IMR-90 (cell line): ENCODE results near the gene S1PR2.

Experiments used
- CHD1 ChIP-seq: IDR thresholded peaks from 2 replicates; pipeline ENCODE4 v1.6.1; 2012; ENCODE audit warnings: low read depth, low read length, improper control_type of control experiment
- MAZ ChIP-seq: IDR thresholded peaks from 2 replicates; pipeline ENCODE4 v1.6.1; 2012; ENCODE audit warnings: low read depth, mild to moderate bottlenecking, low read length, improper control_type of control experiment, moderate library complexity, borderline replicate concordance
- POLR2A ChIP-seq: IDR thresholded peaks from 2 replicates; pipeline ENCODE4 v1.6.1; 2012; ENCODE audit warnings: mild to moderate bottlenecking, low read depth, low read length
- RAD21 ChIP-seq: IDR thresholded peaks from 2 replicates; pipeline ENCODE4 v1.6.1; 2012; ENCODE audit warnings: low read length, improper control_type of control experiment
- RFX5 ChIP-seq: IDR thresholded peaks from 2 replicates; pipeline ENCODE4 v1.8.0; 2012; ENCODE audit warnings: low read depth, mild to moderate bottlenecking, low read length, moderate library complexity
- TF ChIP-seq, protein P1 (sequence below): conservative IDR thresholded peaks from 2 replicates; pipeline ENCODE4 v1.5.1; 2012; ENCODE audit warnings: mild to moderate bottlenecking, low read depth, low read length, improper control_type of control experiment

DNA sequence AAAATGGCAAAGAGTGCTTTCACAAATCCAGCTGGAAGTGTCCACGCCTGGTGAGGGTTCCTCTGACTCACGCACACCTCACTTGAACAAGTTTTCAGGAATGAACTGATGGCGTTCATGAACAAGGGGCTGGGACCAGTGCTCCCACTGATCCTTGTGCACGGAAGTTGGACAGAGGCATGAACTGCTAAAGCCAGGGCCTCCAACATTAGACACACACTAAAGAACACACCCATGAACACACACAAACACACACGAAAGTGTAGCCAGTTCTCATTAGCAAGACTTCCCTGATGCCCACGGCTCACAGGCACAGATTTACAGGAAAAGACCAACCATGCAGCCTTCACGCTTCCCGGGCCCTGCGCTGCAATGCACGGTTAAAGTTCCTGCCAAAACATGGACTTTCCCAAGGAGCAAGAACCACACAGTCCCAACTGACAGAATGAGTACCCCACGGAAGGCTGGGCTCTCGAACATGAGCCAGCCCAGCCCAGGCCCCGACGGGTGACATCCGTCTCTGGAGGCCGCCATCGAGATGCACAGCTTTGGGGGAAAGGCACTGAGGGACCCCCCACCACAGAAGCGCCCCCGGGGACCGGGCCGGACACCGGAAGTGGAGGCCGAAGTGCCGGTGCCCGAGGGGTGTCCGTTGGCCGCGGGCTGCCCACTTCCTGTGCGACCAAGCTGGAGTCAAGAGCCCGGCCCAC is 37.2 kb downstream of the S1PR2 start:
- no peak for TF ChIP-seq CHD1
- TF ChIP-seq, protein P1, sequence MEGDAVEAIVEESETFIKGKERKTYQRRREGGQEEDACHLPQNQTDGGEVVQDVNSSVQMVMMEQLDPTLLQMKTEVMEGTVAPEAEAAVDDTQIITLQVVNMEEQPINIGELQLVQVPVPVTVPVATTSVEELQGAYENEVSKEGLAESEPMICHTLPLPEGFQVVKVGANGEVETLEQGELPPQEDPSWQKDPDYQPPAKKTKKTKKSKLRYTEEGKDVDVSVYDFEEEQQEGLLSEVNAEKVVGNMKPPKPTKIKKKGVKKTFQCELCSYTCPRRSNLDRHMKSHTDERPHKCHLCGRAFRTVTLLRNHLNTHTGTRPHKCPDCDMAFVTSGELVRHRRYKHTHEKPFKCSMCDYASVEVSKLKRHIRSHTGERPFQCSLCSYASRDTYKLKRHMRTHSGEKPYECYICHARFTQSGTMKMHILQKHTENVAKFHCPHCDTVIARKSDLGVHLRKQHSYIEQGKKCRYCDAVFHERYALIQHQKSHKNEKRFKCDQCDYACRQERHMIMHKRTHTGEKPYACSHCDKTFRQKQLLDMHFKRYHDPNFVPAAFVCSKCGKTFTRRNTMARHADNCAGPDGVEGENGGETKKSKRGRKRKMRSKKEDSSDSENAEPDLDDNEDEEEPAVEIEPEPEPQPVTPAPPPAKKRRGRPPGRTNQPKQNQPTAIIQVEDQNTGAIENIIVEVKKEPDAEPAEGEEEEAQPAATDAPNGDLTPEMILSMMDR, result no peak
- TF ChIP-seq MAZ, result no peak
- no peak for TF ChIP-seq RFX5
- TF ChIP-seq RAD21, result no peak
- 0 out of 2 replicates have a peak, but pooled peaks have one; percentile 38 for TF ChIP-seq POLR2A
